BJ (cell line): ENCODE measurements around the gene UBE2E1. TPM values are rescaled to one million over a fixed set of nuclear protein-coding genes. Genes with fewer than 3 reads are reported as not detected.
"Not testable (repeated sequence)": the region's sequence is repeated elsewhere in the genome, so short reads cannot be mapped to it uniquely, and the experiment has no call there.

ENCODE experiments used
- CTCF ChIA-PET: fragments of 350-600 bp; formaldehyde crosslinking; extraction: SDS; loops from one replicate; lab custom pipeline; 2021; ENCODE audit warnings: antibody characterized with exemption, inconsistent platforms; lab: Yijun Ruan, JAX
- POLR2A ChIA-PET: fragments of 300-600 bp; sonication (Branson Sonifier 250); formaldehyde crosslinking; extraction: SDS; loops from one replicate; lab custom pipeline; 2021; ENCODE audit warnings: antibody characterized with exemption; lab: Charles Lee
- DNase-seq: peaks from one replicate; pipeline ENCODE4 v3.0.0-alpha.2; 2011; ENCODE audit warnings: low read depth
- H3K27me3 ChIP-seq: 2 replicates; pipeline ENCODE4 v1.6.0; 2011; ENCODE audit warnings: low read length; ENCODE audit not compliant: control insufficient read depth, insufficient read depth
- H3K36me3 ChIP-seq: 2 replicates; pipeline ENCODE4 v1.5.1; 2011; ENCODE audit warnings: low read length; ENCODE audit not compliant: control insufficient read depth, insufficient read depth
- H3K4me3 ChIP-seq: 2 replicates; pipeline ENCODE4 v1.5.1; 2011; ENCODE audit warnings: low read depth, mild to moderate bottlenecking, control low read depth, low read length
- polyA plus RNA-seq: library from polyadenylated mRNA; depleted of rRNA; stranded (reverse); fragments of >200 nt; gene quantifications from 2 replicates; pipeline ENCODE4 v1.2.3, GENCODE V29; 2011
- TF ChIP-seq, protein P1 (sequence below): IDR thresholded peaks from 2 replicates; pipeline ENCODE4 v1.5.1; 2011; ENCODE audit warnings: low read depth, mild to moderate bottlenecking, control low read depth, inconsistent platforms, low read length, moderate library complexity; ENCODE audit not compliant: insufficient read depth

UBE2E1 gene
- polyA plus RNA-seq, 1 experiment, result 70.0 TPM

DNA sequence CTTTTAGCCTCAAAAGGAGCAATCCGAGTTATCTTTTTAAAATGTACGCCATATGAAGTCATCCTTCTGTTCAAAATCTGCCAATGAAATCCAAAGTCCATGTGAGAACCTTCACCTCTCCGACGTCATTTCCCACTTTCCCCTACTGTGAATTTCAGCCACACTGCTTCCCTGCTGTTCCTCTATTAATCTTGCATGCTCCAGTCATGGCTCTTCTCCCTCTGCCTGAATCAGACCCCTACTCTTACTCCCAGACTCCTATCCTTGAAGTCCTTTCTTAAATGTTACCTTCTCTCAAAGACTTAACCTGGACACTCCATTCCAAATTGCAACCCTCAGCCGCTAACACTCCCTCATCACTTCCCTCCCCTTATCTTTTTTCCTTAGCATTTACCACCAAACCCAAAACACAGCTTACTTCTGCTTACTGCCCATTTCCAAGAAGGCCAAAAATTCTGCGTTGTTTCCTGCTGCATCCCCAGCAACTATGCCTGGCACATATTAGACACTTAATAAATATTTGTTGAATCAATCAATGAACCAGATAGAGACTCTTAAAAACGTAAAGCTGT lies 109.9 kb downstream of the UBE2E1 start:
- CTCF ChIA-PET, result interaction anchor here (1.0 to 1.4 kb wide), 2 partner anchors 17 to 31 kb away, joined by 3 to 4 read pairs; no protein-coding TSS in a partner anchor
- POLR2A ChIA-PET, result no interaction called here
- H3K27me3 ChIP-seq, result no peaks in the 10 kb centered on the region
- DNase-seq, result no peak
- TF ChIP-seq, protein P1, sequence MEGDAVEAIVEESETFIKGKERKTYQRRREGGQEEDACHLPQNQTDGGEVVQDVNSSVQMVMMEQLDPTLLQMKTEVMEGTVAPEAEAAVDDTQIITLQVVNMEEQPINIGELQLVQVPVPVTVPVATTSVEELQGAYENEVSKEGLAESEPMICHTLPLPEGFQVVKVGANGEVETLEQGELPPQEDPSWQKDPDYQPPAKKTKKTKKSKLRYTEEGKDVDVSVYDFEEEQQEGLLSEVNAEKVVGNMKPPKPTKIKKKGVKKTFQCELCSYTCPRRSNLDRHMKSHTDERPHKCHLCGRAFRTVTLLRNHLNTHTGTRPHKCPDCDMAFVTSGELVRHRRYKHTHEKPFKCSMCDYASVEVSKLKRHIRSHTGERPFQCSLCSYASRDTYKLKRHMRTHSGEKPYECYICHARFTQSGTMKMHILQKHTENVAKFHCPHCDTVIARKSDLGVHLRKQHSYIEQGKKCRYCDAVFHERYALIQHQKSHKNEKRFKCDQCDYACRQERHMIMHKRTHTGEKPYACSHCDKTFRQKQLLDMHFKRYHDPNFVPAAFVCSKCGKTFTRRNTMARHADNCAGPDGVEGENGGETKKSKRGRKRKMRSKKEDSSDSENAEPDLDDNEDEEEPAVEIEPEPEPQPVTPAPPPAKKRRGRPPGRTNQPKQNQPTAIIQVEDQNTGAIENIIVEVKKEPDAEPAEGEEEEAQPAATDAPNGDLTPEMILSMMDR, result no peak
- peaks cover 10% of the 10 kb centered on the region for H3K36me3 ChIP-seq
- peak overlapping the region; percentile 100 for H3K4me3 ChIP-seq

DNA sequence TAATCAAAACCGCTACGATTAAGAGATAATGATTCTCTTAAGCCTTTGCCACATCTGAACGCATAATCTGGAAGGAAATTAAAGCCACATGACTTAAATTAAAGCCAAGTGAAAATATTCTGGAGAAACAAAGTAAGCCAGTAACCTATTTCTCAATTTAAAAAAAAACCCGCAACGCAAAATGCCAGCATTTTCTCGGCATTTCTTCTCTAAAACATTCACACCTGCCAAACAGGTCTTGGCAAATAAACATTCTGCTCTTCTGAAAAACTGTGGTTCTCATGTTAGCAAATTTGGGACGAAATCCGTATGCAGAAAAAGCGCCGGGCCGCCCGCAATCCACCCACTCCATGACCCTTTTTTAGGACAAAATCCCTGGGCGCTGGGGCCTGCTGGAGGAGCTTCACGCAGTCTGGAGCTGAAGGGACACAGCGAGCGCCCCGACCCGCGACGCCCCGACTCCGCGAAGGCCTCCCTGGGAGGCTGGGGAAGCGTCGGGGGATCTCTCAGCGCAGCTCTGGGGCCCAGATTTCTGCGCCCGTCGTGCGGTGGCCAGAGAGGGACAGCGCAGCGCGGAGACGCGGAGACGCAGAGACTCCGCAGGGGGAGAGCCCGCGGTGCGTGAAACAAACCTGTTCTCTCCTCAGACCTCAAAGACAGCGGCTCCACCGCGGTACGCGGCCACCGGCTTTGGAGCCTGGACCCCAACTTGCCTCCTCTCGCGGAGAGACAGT lies 110.6 kb downstream of the UBE2E1 start:
- Histone ChIP-seq H3K36me3 (peaks cover 10% of the 10 kb centered on the region), H3K27me3 (no peaks in the 10 kb centered on the region), H3K4me3 (peak overlapping the region; percentile 100)
- DNase-seq, result no peak
- ChIA-PET POLR2A (interaction anchor here (0.6 to 0.9 kb wide), 7 partner anchors 30 to 572 kb away, joined by 3 to 5 read pairs (median 4); no protein-coding TSS in a partner anchor), CTCF (interaction anchor here (0.8 to 1.4 kb wide), 4 partner anchors 9 to 89 kb away, joined by 3 to 4 read pairs (median 4); no protein-coding TSS in a partner anchor)
- TF ChIP-seq, protein P1, result no peak

DNA sequence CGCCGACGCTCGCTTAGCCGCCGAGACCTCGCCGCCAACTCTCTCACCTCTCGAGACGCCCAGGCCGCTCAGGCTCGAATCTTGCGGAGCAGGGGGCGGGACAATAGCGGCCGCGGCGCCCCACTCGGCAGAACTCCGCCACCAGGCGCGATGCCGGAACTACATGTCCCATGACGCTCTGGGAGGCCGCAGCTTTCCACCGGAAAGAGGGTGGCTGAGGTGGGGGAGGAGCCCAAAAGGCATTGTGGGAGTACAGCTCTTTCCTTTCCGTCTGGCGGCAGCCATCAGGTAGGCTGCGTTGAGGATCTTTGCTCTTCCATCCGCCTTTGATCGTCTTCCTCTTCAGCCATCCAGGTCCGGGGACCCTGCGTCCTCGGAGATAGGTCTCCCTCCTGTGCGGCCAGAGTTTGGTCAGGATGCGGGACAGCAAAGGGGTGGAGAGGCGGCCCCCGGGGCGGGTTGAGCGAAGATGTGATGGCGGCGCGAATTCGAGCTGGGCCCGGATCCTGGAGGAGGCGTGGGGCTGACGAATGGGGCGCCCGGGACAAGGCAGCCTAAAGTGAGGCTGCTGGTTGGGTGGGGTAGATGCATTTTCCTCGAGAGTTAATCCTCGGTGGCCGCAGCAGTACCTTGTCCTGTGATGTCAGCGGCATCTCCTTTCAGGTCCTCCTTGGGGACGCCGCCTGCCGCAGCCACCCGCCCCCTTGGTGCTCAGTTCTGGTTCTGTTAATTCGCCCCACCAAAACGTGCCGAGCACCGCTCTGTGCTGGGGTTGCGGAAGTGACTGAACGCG lies 111.3 kb downstream of the UBE2E1 start, which contains the start of the genes NKIRAS1 and RPL15:
TSS of gene NKIRAS1 (minus strand) at position 105 of the 793 bp plus-strand sequence. CDS start 6,086 bp downstream, outside the sequence.
TSS of gene RPL15 (plus strand) at position 247 of the 793 bp plus-strand sequence. CDS start 728 bp downstream, outside the sequence.
- CTCF ChIA-PET, result interaction anchor here (0.8 to 1.4 kb wide), 5 partner anchors 8 to 767 kb away, joined by 3 to 4 read pairs (median 4); no protein-coding TSS in a partner anchor
- TF ChIP-seq, protein P1, result peak; percentile 56
- POLR2A ChIA-PET, result interaction anchor here (0.6 to 0.9 kb wide), 7 partner anchors 29 to 572 kb away, joined by 3 to 5 read pairs (median 4); no protein-coding TSS in a partner anchor
- DNase-seq, result peak; percentile 80
- H3K27me3 ChIP-seq, result no peaks in the 10 kb centered on the region
- H3K36me3 ChIP-seq, result peaks cover 10% of the 10 kb centered on the region
- peak within 1 kb of the TSS; percentile 100 for H3K4me3 ChIP-seq

DNA sequence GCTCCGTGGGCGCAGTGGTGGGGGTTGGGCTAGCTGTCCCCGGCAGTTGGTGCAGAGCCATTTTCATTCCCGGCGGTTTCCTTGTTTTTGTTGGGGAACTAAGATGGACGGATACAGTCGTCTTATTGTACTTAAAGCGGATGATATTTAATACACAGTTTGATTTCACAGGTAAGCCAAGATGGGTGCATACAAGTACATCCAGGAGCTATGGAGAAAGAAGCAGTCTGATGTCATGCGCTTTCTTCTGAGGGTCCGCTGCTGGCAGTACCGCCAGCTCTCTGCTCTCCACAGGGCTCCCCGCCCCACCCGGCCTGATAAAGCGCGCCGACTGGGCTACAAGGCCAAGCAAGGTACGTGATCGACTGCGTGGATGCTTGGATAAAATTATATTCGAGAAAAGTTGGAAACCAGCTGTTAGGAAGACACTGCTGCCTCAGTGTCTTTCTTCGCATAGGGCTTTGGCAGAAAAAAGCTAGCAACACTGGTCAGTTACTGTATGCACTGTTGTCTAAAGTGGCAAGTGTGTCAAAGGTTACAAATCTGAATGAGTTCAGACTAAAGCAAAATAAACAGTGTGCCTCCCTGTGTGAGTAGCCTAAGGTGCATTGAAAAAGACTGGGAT lies 112.0 kb downstream of the UBE2E1 start:
- CTCF ChIA-PET, result interaction anchor here (1.2 to 1.4 kb wide), 2 partner anchors 29 to 766 kb away, joined by 4 read pairs; no protein-coding TSS in a partner anchor
- H3K4me3 ChIP-seq, result peak overlapping the region; percentile 100
- DNase-seq, POLR2A ChIA-PET, H3K27me3 ChIP-seq, H3K36me3 ChIP-seq: not testable (repeated sequence)

DNA sequence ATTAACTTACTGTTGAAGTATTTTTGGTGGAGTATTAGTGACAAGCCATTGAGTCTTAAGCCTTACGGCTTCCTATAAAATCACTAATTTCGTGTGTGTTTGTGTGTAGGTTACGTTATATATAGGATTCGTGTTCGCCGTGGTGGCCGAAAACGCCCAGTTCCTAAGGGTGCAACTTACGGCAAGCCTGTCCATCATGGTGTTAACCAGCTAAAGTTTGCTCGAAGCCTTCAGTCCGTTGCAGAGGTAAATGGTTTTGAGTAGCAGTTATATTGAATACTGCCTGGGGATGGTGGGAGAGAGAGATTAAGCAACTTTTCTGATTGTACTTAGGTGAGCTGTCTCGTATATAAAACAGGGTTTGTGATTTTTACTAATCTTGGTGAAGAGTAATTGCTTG lies 112.6 kb downstream of the UBE2E1 start:
- H3K36me3 ChIP-seq, H3K27me3 ChIP-seq, DNase-seq, POLR2A ChIA-PET: not testable (repeated sequence)
- peak overlapping the region; percentile 100 for H3K4me3 ChIP-seq
- CTCF ChIA-PET, result interaction anchor here (0.7 to 1.4 kb wide), 3 partner anchors 30 to 765 kb away, joined by 3 to 4 read pairs (median 4); no protein-coding TSS in a partner anchor
